ENCODE measurements around the gene PES1.

PES1 gene

GRCh38 chr22:30537083-30537731 is 54.5 kb downstream of the PES1 start:
- TF ChIP-seq CTCF (IDR thresholded peaks at IDR 0.05; ENCODE audit: borderline replicate concordance, insufficient read depth, low read depth, low read length) = no peak
- no peak overlapping the region for H3K4me3 ChIP-seq (ENCODE audit: low read depth, low read length)

GRCh38 chr22:30535182-30535581 is 56.5 kb downstream of the PES1 start:
- TF ChIP-seq CTCF (IDR thresholded peaks at IDR 0.05; ENCODE audit: borderline replicate concordance, insufficient read depth, low read depth, low read length) = no peak
- no peak overlapping the region for H3K4me3 ChIP-seq (ENCODE audit: low read depth, low read length)

GRCh38 chr22:30531651-30532608 is 59.8 kb downstream of the PES1 start:
- no peak overlapping the region for H3K4me3 ChIP-seq (ENCODE audit: low read depth, low read length)
- no peak for TF ChIP-seq CTCF (IDR thresholded peaks at IDR 0.05; ENCODE audit: borderline replicate concordance, insufficient read depth, low read depth, low read length)

- no peak overlapping the region for H3K4me3 ChIP-seq (ENCODE audit: low read depth, low read length)
- no peak for TF ChIP-seq CTCF (IDR thresholded peaks at IDR 0.05; ENCODE audit: borderline replicate concordance, insufficient read depth, low read depth, low read length)
Observed at GRCh38 chr22:30526656-30527055, 65.1 kb downstream of the PES1 start.
